PC-3 (cell line): ENCODE results near the gene GLMN. TPM values are rescaled to one million over a fixed set of nuclear protein-coding genes. Genes with fewer than 3 reads are reported as not detected.

Experiments used
- ATAC-seq: fragments of 200-7000 bp; cut with Tn5 transposase; 2 replicates; pipeline ENCODE4 v1.9.1; 2020; ENCODE audit warnings: mild to moderate bottlenecking, moderate library complexity
- BruUV-seq: library from RNA; stranded (reverse); fragments of 400-500 nt; replicated peaks from 2 replicates; lab custom pipeline; 2021; lab: Mats Ljungman, UMichigan
- CTCF ChIA-PET: fragments of 300-600 bp; sonication (Branson Sonifier 250); formaldehyde crosslinking; loops from one replicate; lab custom pipeline; 2022; ENCODE audit warnings: antibody characterized with exemption; lab: Charles Lee
- POLR2A ChIA-PET: fragments of 300-600 bp; sonication (Branson Sonifier 250); formaldehyde crosslinking; loops from one replicate; lab custom pipeline; 2022; ENCODE audit warnings: antibody characterized with exemption; ENCODE audit not compliant: unreplicated experiment; lab: Charles Lee
- DNase-seq: peaks from one replicate; pipeline ENCODE4 v3.0.0-alpha.2; 2015
- H2AFZ ChIP-seq: fragments of 300-600 bp; sonication (generic); 2 replicates; pipeline ENCODE4 v1.6.0; 2016; ENCODE audit warnings: antibody characterized with exemption, low read length
- H3F3A ChIP-seq: fragments of 300-600 bp; sonication (generic); one replicate; pipeline ENCODE4 v1.6.0; 2017; ENCODE audit warnings: antibody characterized with exemption, low read length, control low read depth, mild to moderate bottlenecking; ENCODE audit not compliant: unreplicated experiment
- H3K27ac ChIP-seq: fragments of 300-600 bp; sonication (generic); 2 replicates; pipeline ENCODE4 v1.5.1; 2016; ENCODE audit warnings: mild to moderate bottlenecking, low read length
- H3K27me3 ChIP-seq: fragments of 300-600 bp; sonication (generic); 2 replicates; pipeline ENCODE4 v1.6.1; 2016; ENCODE audit warnings: low read length, mixed read lengths
- H3K36me3 ChIP-seq: fragments of 300-600 bp; sonication (generic); 2 replicates; pipeline ENCODE4 v1.6.1; 2016; ENCODE audit warnings: low read depth, mixed run types, low read length, mixed read lengths
- H3K4me1 ChIP-seq: fragments of 300-600 bp; sonication (generic); 2 replicates; pipeline ENCODE4 v1.5.1; 2016; ENCODE audit warnings: low read length; ENCODE audit not compliant: insufficient read depth
- H3K4me2 ChIP-seq: fragments of 300-600 bp; sonication (generic); 2 replicates; pipeline ENCODE4 v1.6.0; 2016; ENCODE audit warnings: low read length
- H3K4me3 ChIP-seq: fragments of 300-600 bp; sonication (generic); 2 replicates; pipeline ENCODE4 v1.5.1; 2016; ENCODE audit warnings: mild to moderate bottlenecking, low read length, mixed read lengths
- H3K79me2 ChIP-seq: fragments of 300-600 bp; sonication (generic); 2 replicates; pipeline ENCODE4 v1.6.1; 2017; ENCODE audit warnings: low read length, mixed read lengths
- H3K9ac ChIP-seq: fragments of 300-600 bp; sonication (generic); 2 replicates; pipeline ENCODE4 v1.6.0; 2016; ENCODE audit warnings: mild to moderate bottlenecking, low read length
- H3K9me2 ChIP-seq: fragments of 300-600 bp; sonication (generic); replicated peaks from 2 replicates; pipeline ENCODE4 v1.6.1; 2016; ENCODE audit warnings: mixed run types, low read length, mixed read lengths
- H3K9me3 ChIP-seq: fragments of 300-600 bp; sonication (generic); 2 replicates; pipeline ENCODE4 v1.6.1; 2016; ENCODE audit warnings: low read length, mixed read lengths
- H4K20me1 ChIP-seq: fragments of 300-600 bp; sonication (generic); 2 replicates; pipeline ENCODE4 v1.6.1; 2016; ENCODE audit warnings: low read length, mixed read lengths
- EZH2 ChIP-seq: fragments of 300-600 bp; sonication (generic); IDR thresholded peaks from one replicate; pipeline ENCODE4 v1.6.1; 2017; ENCODE audit warnings: antibody characterized with exemption, mild to moderate bottlenecking, low read length; ENCODE audit not compliant: unreplicated experiment
- EZH2phosphoT487 ChIP-seq: fragments of 300-600 bp; sonication (generic); IDR thresholded peaks from 2 replicates; pipeline ENCODE4 v1.6.1; 2018; ENCODE audit warnings: mild to moderate bottlenecking, antibody characterized with exemption, low read length, borderline replicate concordance
- intact Hi-C: fragments of 100-400 bp; cut with micrococcal nuclease; formaldehyde crosslinking; loops from 2 replicates; pipeline ENCODE4 v1.9.0; 2023
- total RNA-seq: library from RNA; depleted of rRNA; stranded (reverse); fragments of >200 nt; gene quantifications from 2 replicates; pipeline ENCODE4 v1.2.3, GENCODE V29; 2014
- TF ChIP-seq, protein P1 (sequence below): fragments of 300-600 bp; sonication (generic); conservative IDR thresholded peaks from 2 replicates; pipeline ENCODE4 v1.5.1; 2017; ENCODE audit warnings: antibody characterized with exemption, low read depth, mild to moderate bottlenecking, low read length

GLMN gene
- total RNA-seq, 1 experiment from 2014 or later: 13.6 TPM

DNA sequence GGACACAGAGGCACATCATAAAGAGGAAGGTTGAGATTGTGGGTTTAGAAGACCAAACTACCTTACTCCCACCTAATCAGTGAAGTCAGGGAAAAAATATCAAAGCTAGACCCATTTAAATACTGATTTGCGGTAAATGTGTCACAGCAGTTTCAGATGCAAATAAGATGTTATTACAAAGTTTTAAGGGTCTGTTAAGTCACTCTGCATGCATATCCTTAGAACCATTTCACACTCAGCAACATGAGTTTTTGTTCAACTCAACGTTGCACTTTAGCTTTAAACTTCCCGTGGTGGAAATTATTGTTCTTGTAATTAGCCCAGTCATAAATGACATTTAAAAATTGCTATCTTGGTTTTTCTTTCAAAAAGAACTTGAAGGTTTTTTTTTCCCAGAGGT lies 34.9 kb upstream of the GLMN start:
- Histone ChIP-seq H3K27me3 (no peaks in the 10 kb centered on the region), H3F3A (no peaks in the 10 kb centered on the region), H3K9me2 (no peaks in the 10 kb centered on the region), H3K4me2 (no peak overlapping the region), H3K36me3 (peaks cover 17% of the 10 kb centered on the region), H3K4me1 (peaks cover 13% of the 10 kb centered on the region; the same call in 1 of the 2 replicates), H3K79me2 (no peaks in the 10 kb centered on the region), H3K9ac (no peak overlapping the region), H3K9me3 (no peaks in the 10 kb centered on the region), H2AFZ (no peak overlapping the region), H4K20me1 (no peaks in the 10 kb centered on the region), H3K4me3 (no peak overlapping the region), H3K27ac (no peak overlapping the region)
- ChIA-PET CTCF (no interaction called here), POLR2A (no interaction called here)
- BruUV-seq: no TSS peak
- TF ChIP-seq, protein P1, sequence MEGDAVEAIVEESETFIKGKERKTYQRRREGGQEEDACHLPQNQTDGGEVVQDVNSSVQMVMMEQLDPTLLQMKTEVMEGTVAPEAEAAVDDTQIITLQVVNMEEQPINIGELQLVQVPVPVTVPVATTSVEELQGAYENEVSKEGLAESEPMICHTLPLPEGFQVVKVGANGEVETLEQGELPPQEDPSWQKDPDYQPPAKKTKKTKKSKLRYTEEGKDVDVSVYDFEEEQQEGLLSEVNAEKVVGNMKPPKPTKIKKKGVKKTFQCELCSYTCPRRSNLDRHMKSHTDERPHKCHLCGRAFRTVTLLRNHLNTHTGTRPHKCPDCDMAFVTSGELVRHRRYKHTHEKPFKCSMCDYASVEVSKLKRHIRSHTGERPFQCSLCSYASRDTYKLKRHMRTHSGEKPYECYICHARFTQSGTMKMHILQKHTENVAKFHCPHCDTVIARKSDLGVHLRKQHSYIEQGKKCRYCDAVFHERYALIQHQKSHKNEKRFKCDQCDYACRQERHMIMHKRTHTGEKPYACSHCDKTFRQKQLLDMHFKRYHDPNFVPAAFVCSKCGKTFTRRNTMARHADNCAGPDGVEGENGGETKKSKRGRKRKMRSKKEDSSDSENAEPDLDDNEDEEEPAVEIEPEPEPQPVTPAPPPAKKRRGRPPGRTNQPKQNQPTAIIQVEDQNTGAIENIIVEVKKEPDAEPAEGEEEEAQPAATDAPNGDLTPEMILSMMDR: no peak
- TF ChIP-seq EZH2: no peak
- no peak for TF ChIP-seq EZH2phosphoT487
- ATAC-seq: no peak
- no peak for DNase-seq
- intact Hi-C loops: no loop called here

DNA sequence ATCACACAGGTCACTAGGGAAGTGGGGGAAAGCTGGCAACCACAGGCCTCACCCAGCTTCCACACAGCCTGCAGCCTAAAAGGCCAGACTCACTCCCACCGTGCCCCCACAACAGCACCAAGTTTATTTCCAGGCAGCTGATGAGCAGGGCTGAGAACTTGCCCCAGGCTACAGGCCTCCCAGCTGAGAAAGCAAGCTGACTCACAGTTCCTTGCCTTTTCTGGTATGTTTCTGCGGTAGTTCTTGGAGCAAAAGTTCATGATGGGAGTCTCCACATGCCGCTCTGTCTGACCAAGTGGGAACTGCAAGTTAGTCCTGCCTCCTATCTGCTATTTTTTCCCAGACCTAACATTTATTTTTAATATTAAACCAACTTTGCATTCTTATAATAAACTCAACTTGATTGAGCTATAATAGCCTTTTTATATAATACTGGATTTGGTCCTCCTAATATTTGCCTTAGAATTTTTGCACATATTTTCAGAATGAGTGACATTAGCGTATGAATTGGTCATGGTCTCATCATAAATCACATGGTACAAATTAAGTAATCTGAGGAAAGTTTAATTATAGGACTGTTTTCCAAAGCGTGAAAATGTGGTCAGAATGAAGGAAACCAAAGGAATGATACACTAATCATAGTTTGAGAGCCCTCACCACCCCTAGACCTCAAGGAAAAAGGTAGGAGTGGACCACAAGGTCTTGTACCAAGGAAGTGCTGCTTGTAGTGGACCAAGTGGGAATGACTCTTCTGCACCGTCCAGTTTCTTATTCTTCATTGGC lies 30.8 kb upstream of the GLMN start:
- Histone ChIP-seq H3K79me2 (no peaks in the 10 kb centered on the region), H3K9me3 (no peaks in the 10 kb centered on the region), H2AFZ (no peak overlapping the region), H3K9me2 (no peaks in the 10 kb centered on the region), H3K27me3 (no peaks in the 10 kb centered on the region), H4K20me1 (no peaks in the 10 kb centered on the region), H3F3A (no peaks in the 10 kb centered on the region), H3K4me2 (0 out of 2 replicates have a peak overlapping the region, but pooled peaks have one; percentile 5), H3K27ac (peak overlapping the region; percentile 65), H3K4me1 (peaks cover 13% of the 10 kb centered on the region; the same call in 1 of the 2 replicates), H3K9ac (no peak overlapping the region), H3K4me3 (no peak overlapping the region), H3K36me3 (peaks cover 49% of the 10 kb centered on the region)
- intact Hi-C loops: no loop called here
- DNase-seq (peak; percentile 69), ATAC-seq (no peak)
- TF ChIP-seq EZH2phosphoT487 (no peak), EZH2 (no peak)
- TF ChIP-seq, protein P1: no peak
- ChIA-PET CTCF (no interaction called here), POLR2A (no interaction called here)
- no TSS peak for BruUV-seq

GRCh38 chr1:92327794-92328193 lies 29.0 kb upstream of the GLMN start:
- BruUV-seq: no TSS peak
- H3K9me3 ChIP-seq: no peaks in the 10 kb centered on the region
- no peak for ATAC-seq

More at GRCh38 chr1:92327794-92328193, 29.0 kb upstream of the GLMN start:
- H3F3A ChIP-seq: no peaks in the 10 kb centered on the region
- DNase-seq: no peak
- no peaks in the 10 kb centered on the region for H3K9me2 ChIP-seq
- TF ChIP-seq, protein P1: no peak
- TF ChIP-seq EZH2 (no peak), EZH2phosphoT487 (no peak)
- peaks cover 13% of the 10 kb centered on the region; the same call in 1 of the 2 replicates for H3K4me1 ChIP-seq
- no peak overlapping the region for H3K4me3 ChIP-seq
- peaks cover 57% of the 10 kb centered on the region for H3K36me3 ChIP-seq
- ChIA-PET CTCF (no interaction called here), POLR2A (no interaction called here)
- no peak overlapping the region for H3K9ac ChIP-seq
- no peaks in the 10 kb centered on the region for H4K20me1 ChIP-seq
- no peaks in the 10 kb centered on the region for H3K27me3 ChIP-seq
- H3K4me2 ChIP-seq: no peak overlapping the region
- H2AFZ ChIP-seq: no peak overlapping the region
- intact Hi-C loops: no loop called here
- H3K79me2 ChIP-seq: no peaks in the 10 kb centered on the region
- H3K27ac ChIP-seq: no peak overlapping the region
